Keratinocyte (primary cell): ENCODE measurements around the gene CFLAR.

Experiments used
- CTCF ChIP-seq, 3 experiments: IDR thresholded peaks in 1 of 3; conservative IDR thresholded peaks in 1 of 3; optimal IDR thresholded peaks in 1 of 3; 2 replicates in 2 of 3; 3 replicates in 1 of 3; pipeline versions ENCODE3 to v1.5.1; 2011; ENCODE audit warnings: low read length in 3 of 3, mild to moderate bottlenecking in 3 of 3, moderate library complexity in 2 of 3, control low read depth in 1 of 3, inconsistent platforms in 1 of 3; ENCODE audit not compliant: insufficient read depth in 2 of 3; ENCODE audit errors: extremely low read depth in 1 of 3
- EZH2 ChIP-seq: IDR thresholded peaks from one replicate; pipeline ENCODE4 v1.6.1; 2012; ENCODE audit warnings: inconsistent platforms, mild to moderate bottlenecking, low read length, moderate library complexity

- TF ChIP-seq CTCF (optimal IDR thresholded peaks at IDR 0.05 in 1 of 3, IDR thresholded peaks at IDR 0.05 in 1 of 3, conservative IDR thresholded peaks at IDR 0.05 in 1 of 3; ENCODE audit: extremely low read depth in 1 of 3, insufficient read depth in 2 of 3, low read length in 3 of 3) (no peak), EZH2 (no peak)
Measured at GRCh38 chr2:201130524-201131186, 14.7 kb downstream of the CFLAR start.
